Activated CD4-positive, alpha-beta T cell treated with anti-CD3 and anti-CD28 coated beads, Interleukin-2, Interleukin-6, amounts not matched to agents 100 ng/mL and 50 ng/mL, durations not matched to agents 16 hours and 8 hours (primary cell): ENCODE measurements around the gene LSR.

Source experiments
- DNase-seq: peaks from one replicate; pipeline ENCODE4 v3.0.0-alpha.2; 2020

Gene LSR

DNA sequence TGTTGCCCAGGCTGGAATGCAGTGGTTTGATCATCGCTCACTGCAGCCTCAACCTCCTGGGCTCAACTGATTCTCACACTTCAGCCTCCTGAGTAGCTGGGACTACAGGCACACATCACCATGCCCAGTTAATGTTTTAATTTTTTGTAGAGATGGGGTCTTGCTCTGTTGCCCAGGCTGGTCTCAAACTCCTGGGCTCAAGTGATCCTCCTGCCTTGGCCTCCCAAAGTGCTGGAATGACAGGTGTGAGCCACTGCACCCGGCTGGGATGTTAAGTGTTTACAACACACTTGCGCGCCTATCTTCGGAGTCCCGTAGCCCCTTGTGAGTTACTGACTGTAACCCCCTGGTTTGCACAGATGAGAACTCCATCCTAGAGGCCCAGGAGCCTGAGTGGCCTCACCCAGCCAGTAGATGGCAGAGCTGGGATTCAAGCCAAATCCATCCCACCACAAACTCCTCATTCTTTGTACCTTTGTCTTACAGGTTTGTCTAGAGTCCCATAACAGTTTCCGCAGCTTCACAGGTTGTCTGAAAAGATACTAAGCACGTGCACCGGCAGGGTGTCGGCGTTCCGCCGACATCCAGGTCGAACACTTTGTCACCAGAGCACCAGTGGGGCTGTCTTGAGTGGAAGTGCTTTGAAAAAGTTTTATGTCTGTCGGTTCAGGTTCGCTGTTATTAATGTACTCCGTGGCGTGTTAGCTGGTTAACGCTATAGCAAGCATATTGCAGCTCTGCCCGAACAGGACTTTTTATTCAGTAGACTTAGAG is 57.9 kb downstream of the LSR start:
- DNase-seq, result no peak

GRCh38 chr19:35307931-35308330 is 59.1 kb downstream of the LSR start:
- no peak for DNase-seq

DNA sequence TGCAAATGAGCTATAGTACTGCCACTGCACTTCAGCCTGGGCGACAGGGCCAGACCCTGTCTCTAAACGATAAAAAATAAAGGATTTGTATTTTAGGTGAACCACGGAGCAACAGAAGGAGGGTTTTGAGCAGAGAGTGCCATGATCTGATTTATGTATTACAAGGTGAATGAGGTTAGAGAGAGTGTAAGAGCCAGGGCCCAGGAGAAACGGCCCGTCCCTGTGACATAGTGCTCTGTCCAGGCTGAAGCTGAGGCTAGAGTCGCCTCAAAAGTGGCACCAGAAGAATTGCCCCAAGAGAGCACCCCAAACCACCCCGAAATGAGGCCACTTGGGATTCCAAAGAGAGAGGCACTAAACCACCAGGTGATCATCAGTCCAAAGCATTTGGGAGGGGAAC is 60.1 kb downstream of the LSR start:
- no peak for DNase-seq

- DNase-seq, result no peak
Measured at GRCh38 chr19:35309481-35310279, 60.9 kb downstream of the LSR start.

GRCh38 chr19:35310331-35310730 is 61.5 kb downstream of the LSR start:
- DNase-seq, result no peak

DNA sequence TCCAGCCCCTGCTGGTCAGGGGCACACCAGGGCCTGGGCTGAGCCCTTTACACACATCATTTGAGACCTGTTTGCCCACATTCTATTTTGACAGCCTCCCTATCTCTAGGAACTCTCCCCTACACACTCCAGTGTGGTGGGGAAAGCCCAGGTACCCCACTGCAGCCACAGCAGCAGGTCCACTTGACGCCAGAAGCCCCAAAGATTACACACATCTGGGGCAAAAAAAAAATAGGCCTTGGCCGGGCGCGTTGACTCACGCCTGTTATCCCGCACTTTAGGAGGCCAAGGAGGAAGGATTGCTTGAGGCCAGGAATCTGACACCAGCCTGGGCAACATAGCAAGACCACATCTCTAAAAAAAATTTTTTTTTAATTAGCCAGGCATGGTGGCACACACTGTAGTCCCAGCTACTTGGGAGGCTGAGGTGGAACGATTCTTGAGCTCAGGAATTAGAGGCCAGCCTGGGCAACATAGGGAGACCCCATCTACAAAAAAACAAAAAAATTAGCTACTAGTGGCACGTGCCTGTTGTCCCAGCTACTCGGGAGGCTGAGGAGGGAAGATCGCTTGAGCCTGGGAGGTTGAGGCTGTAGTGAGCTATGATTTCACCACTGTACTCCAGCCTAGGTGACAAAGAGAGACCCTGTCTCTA is 62.1 kb downstream of the LSR start:
- DNase-seq, result no peak

DNA sequence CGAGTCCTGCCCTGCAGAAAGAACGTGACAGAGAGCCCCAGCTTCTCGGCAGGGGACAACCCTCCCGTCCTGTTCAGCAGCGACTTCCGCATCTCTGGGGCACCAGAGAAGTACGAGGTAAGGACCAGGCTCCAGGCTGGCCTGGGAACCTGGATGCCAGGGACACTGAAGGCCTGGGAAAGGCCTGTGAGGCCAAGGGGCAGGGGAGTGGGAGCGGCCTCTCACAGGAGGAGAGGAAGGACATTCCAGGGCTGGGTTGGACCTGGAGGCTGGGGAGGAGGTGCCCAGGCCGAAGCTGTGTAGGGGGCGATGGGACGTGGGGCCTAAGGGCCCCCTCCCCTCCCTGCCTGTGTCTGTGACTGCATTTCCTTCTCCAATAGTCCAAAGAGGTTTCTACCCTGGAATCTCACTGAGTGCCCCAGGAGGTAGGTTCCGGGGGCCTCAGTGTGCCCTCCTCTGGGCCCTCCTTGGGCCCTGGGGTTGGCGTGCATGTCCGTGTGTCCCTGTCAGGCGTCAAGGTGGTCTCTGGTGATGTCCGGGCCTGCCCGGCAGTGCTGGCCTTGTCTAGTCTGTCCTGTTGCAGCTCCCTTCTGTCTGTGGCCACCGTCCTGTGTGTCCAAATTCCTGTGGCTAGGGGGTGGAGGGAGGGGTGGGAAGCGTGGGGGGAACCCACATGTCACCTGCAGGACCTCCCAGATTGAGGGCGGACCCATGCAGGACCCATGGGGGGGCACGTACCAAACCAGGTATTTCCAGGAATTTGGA is 63.3 kb downstream of the LSR start:
- no peak for DNase-seq

DNA sequence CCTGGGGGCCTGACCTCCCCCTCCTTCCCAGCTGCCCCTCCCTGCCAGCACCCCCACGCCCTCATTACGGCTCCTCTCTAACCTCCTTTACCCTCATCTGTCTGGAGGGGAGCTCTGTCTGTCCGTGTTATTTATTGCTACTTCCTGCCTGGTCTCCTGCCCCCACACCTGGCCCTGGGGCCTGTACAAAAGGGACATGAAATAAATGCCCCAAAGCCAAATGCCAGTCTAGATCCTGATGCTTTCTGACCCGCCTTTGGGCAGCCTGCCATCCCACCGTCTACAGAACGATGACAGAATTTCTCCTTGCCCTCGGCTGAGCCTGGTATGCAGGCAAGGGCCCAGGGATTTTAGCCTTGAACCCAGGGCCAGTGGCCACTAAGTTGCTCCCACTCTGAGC is 64.8 kb downstream of the LSR start:
- no peak for DNase-seq

DNA sequence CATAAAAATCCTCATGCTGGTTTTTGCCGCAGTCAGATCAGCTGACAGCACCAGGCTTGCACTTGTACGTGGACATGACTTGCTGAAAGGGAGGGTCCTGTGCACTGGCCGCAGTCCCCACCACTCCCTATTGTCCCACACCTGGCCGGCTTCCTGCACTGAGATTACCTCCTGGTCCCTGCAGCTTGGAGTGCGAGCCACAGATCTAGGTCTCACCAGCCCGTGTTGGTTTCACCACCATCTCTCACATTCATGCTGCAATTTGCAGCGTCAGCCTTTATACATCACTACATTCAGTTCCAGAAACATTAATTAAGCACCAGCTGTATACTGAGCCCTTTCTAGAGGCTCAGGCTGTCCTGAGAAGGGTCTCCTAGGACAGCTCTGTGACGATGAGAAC is 65.2 kb downstream of the LSR start:
- no peak for DNase-seq

DNA sequence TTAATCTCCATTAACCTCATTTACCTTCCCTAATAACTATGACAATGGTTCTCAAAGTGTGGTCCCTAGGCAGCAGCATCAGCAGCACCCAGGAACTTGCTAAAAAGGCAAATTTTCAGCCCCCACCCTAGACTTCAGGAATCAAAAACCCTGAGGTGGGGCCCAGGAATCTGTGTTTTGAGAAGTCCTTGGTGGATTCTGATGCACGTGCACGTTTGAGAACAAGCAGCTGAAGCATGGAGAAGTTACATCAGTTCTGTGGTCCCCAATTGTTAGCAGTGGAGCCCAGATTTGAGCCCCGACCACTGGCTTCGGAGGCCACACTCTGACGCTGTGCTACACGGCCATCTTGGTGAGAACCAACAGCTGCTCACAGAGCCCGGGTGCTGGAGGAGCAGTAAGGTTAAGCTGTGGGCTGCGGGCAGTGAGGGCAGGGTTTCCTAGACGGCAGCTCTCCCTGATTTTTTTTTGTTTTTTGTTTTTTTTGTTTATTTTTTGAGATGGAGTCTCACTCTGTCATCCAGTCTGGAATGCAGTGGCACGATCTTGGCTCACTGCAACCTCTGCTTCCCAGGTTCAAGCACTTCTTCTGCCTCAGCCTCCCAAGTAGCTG is 66.2 kb downstream of the LSR start:
- DNase-seq, result no peak

GRCh38 chr19:35315883-35316282 is 67.1 kb downstream of the LSR start:
- DNase-seq, result no peak

GRCh38 chr19:35316560-35316959 is 67.8 kb downstream of the LSR start:
- DNase-seq, result no peak
